Muscle of leg (tissue), 16 donors: ENCODE data around the gene MXRA5. TPM values are rescaled to one million over a fixed set of nuclear protein-coding genes. Genes with fewer than 3 reads are reported as not detected.

Experiments used
- DNase-seq: peaks from one replicate; pipeline ENCODE4 v3.0.0; 2013
- H3K27ac ChIP-seq: one replicate; pipeline ENCODE4 v1.5.1; 2013; ENCODE audit warnings: mild to moderate bottlenecking, low read length, control low read depth
- H3K27me3 ChIP-seq: one replicate; pipeline ENCODE4 v1.6.1; 2013; ENCODE audit warnings: low read length; ENCODE audit not compliant: control insufficient read depth, insufficient read depth
- H3K36me3 ChIP-seq: one replicate; pipeline ENCODE4 v1.6.1; 2013; ENCODE audit warnings: low read length; ENCODE audit not compliant: control insufficient read depth, insufficient read depth
- H3K4me1 ChIP-seq: one replicate; pipeline ENCODE4 v1.6.1; 2013; ENCODE audit warnings: low read length; ENCODE audit not compliant: control insufficient read depth, insufficient read depth
- H3K4me3 ChIP-seq: one replicate; pipeline ENCODE4 v1.5.1; 2013; ENCODE audit warnings: low read length, control low read depth
- H3K9me3 ChIP-seq: replicated peaks from 2 replicates; pipeline ENCODE4 v1.6.1; 2013; ENCODE audit warnings: low read depth, low read length; ENCODE audit not compliant: control insufficient read depth
- WGBS: methylation state at CpG from one replicate; pipeline ENCODE4 v1.1.5; 2013; ENCODE audit warnings: missing lambda C conversion rate; ENCODE audit not compliant: insufficient coverage; 5-methylcytosine and 5-hydroxymethylcytosine counted together
- long read RNA-seq, 11 donors: transcript quantifications; one replicate each; lab custom pipeline, GENCODE V29; 2026
- polyA plus RNA-seq, 8 donors: library from polyadenylated mRNA; unstranded; fragments of 120-200 nt; gene quantifications; one replicate each; pipeline versions ENCODE4 v1.2.1 to v1.2.3, GENCODE V29; 2013; ENCODE audit warnings: inconsistent platforms in 1 of 8, low replicate concordance in 1 of 8; ENCODE audit not compliant: insufficient read length in 8 of 8, insufficient read depth in 1 of 8
- total RNA-seq: library from RNA; stranded (reverse); fragments of 120-200 nt; gene quantifications from one replicate; pipeline ENCODE4 v1.2.4, GENCODE V29; 2013

Gene MXRA5, protein sequence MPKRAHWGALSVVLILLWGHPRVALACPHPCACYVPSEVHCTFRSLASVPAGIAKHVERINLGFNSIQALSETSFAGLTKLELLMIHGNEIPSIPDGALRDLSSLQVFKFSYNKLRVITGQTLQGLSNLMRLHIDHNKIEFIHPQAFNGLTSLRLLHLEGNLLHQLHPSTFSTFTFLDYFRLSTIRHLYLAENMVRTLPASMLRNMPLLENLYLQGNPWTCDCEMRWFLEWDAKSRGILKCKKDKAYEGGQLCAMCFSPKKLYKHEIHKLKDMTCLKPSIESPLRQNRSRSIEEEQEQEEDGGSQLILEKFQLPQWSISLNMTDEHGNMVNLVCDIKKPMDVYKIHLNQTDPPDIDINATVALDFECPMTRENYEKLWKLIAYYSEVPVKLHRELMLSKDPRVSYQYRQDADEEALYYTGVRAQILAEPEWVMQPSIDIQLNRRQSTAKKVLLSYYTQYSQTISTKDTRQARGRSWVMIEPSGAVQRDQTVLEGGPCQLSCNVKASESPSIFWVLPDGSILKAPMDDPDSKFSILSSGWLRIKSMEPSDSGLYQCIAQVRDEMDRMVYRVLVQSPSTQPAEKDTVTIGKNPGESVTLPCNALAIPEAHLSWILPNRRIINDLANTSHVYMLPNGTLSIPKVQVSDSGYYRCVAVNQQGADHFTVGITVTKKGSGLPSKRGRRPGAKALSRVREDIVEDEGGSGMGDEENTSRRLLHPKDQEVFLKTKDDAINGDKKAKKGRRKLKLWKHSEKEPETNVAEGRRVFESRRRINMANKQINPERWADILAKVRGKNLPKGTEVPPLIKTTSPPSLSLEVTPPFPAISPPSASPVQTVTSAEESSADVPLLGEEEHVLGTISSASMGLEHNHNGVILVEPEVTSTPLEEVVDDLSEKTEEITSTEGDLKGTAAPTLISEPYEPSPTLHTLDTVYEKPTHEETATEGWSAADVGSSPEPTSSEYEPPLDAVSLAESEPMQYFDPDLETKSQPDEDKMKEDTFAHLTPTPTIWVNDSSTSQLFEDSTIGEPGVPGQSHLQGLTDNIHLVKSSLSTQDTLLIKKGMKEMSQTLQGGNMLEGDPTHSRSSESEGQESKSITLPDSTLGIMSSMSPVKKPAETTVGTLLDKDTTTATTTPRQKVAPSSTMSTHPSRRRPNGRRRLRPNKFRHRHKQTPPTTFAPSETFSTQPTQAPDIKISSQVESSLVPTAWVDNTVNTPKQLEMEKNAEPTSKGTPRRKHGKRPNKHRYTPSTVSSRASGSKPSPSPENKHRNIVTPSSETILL (N-terminal part only)
- total RNA-seq (47.2 TPM), polyA plus RNA-seq (100 to 1,000 TPM in 2 of 8 donors, 10 to 100 TPM in 6; 39.3 to 124 (median 74.6) TPM)
- long read RNA-seq, donor 1, partial matches to known transcripts, result 10 of 10 reads
- long read RNA-seq, donor 1, other reads (novel, unspliced or antisense), result 0 of 10 reads
- long read RNA-seq, donor 2, result 0 reads
- long read RNA-seq, donor 3, partial matches to known transcripts, result 31 of 31 reads
- long read RNA-seq, donor 3, other reads (novel, unspliced or antisense), result 0 of 31 reads
- long read RNA-seq, donor 4, partial matches to known transcripts, result 27 of 27 reads
- long read RNA-seq, donor 4, other reads (novel, unspliced or antisense), result 0 of 27 reads
- long read RNA-seq, donor 5, partial matches to known transcripts, result 80 of 80 reads
- long read RNA-seq, donor 5, other reads (novel, unspliced or antisense), result 0 of 80 reads
- long read RNA-seq, donor 6, partial matches to known transcripts, result 6 of 6 reads
- long read RNA-seq, donor 6, other reads (novel, unspliced or antisense), result 0 of 6 reads
- long read RNA-seq, donor 7, partial matches to known transcripts, result 42 of 42 reads
- long read RNA-seq, donor 7, other reads (novel, unspliced or antisense), result 0 of 42 reads
- long read RNA-seq, donor 8, partial matches to known transcripts, result 22 of 22 reads
- long read RNA-seq, donor 8, other reads (novel, unspliced or antisense), result 0 of 22 reads
- long read RNA-seq, donor 9, partial matches to known transcripts, result 35 of 35 reads
- long read RNA-seq, donor 9, other reads (novel, unspliced or antisense), result 0 of 35 reads
- long read RNA-seq, donor 10, partial matches to known transcripts, result 37 of 37 reads
- long read RNA-seq, donor 10, other reads (novel, unspliced or antisense), result 0 of 37 reads
- long read RNA-seq, donor 11, partial matches to known transcripts, result 40 of 40 reads
- long read RNA-seq, donor 11, other reads (novel, unspliced or antisense), result 0 of 40 reads

DNA sequence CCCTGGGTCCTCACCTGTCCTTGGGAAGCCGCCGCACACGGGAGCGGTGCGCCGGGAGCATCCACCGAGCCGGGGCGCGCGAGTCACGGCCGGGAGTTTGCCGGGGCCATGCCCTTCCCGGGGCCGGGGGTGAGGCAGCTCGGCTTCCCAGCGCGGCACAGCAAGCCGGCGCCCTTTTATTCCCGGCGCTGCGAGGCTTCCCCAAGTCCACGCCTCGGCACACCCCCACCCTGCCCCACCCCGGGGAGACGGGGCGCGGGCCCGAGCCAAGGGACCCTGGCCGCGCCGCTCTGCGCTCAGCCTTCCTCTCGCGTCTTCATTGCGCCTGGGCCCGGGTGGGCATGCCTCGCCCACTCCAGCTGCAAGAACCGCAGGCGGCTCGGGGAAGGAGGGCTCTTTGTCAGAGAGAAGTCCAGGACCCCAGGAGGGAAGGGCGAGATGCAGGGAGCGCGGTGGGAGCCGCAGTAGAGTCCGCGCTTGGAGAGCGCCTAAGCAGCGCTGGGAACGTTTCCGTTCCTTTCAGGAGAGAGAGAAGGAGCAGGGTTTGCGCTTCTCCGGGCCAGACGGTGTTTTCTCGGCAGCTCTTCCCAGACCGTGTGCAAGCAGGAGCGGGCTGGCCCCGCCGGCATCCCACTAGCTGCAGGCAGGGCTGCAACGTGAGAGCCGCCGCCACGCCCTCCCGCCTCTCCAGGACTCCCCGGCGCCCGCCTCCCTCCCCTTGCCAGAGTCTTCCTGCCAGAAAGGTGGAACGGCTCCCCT lies at the start of gene MXRA5:
MXRA5 (minus strand) TSS at position 152 of the 759 bp plus-strand sequence. CDS start 2,819 bp downstream, outside the sequence.
- peaks cover 43% of the 10 kb centered on the region for H3K27me3 ChIP-seq
- peak within 1 kb of the TSS; percentile 92 for H3K27ac ChIP-seq
- H3K4me3 ChIP-seq, result peak within 1 kb of the TSS; percentile 69
- WGBS, result 2% methylated on average over 64 of the region's 70 CpGs
- H3K9me3 ChIP-seq, result peaks cover 7% of the 10 kb centered on the region
- no peaks in the 10 kb centered on the region for H3K36me3 ChIP-seq
- peaks cover 10% of the 10 kb centered on the region for H3K4me1 ChIP-seq
- peak; percentile 85 for DNase-seq

DNA sequence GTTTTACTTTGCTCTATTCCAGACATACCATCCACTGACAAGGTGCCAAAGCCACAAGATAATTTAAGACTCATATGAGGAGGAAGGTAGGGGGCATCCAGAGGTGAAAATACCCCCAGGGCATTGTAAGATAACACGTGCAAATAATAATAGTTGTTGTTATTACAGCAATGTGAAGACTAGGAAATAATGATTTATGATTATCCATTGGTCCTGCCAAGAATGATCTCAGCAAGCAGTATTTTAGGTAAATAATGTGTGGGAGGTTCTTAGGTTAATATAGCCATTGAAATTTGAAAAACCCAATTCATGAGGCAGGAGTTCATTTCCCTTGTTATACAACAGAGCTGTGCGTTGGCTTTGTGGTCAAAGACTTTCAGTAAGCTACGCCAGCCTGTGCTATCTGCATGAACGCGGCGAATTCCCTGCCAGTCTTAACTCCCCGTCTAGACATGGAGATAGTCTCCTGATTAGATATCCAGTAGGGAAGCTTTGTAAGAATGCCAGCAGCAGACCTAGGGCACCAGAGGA lies 47.2 kb upstream of the MXRA5 start:
- H3K9me3 ChIP-seq, result no peaks in the 10 kb centered on the region

DNA sequence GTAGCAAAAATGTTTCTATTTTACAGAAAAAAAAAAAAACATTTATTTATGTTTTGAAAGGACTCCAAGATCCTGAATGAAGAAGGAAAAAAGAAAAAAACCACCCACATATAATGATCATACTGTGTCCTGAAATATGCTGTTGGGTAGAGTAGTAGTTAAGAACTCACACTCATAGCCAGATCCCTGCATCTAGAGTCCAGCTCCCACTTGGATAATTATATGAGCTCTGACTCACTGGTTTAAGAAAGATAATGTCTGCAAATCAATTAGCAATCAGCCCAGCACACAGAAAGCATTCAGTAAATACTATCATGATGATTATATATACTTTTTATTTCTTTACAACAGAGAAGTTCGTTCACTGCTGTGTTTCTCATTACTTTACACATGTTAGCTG lies 46.7 kb upstream of the MXRA5 start:
- Histone ChIP-seq H3K27me3 (no peaks in the 10 kb centered on the region), H3K36me3 (no peaks in the 10 kb centered on the region), H3K4me1 (no peaks in the 10 kb centered on the region), H3K27ac (peak overlapping the region; percentile 18), H3K9me3 (no peaks in the 10 kb centered on the region), H3K4me3 (no peak overlapping the region)
- DNase-seq, result peak; percentile 92
- no CpG with 5 or more reads among the region's 1 CpG for WGBS

More for the DNA sequence above, 47.2 kb upstream of the MXRA5 start:
- H3K27ac ChIP-seq, result peak overlapping the region; percentile 18
- DNase-seq, result peak; percentile 93
- no peaks in the 10 kb centered on the region for H3K36me3 ChIP-seq
- no peaks in the 10 kb centered on the region for H3K27me3 ChIP-seq
- no peaks in the 10 kb centered on the region for H3K4me1 ChIP-seq
- no peak overlapping the region for H3K4me3 ChIP-seq
- WGBS, result 20% methylated on average over 1 of the region's 7 CpGs

DNA sequence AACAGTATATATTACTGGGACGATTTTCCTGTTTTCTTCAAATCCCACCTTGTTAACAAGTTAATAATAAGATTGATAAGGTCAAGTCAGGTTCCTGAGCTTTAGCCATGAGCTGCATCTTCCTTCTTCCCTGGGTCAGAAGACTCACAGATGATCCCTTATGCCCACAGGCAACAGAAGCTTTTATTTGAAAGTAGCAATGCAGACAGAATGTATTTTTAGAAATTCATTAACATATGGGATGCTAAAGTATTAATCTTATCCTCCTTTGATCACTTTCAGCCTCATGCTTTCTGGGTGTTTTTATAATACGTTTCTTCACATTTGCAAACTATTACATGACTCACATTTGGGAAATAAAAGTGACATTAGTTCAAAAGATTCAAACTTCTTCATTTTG lies 42.0 kb upstream of the MXRA5 start:
- Histone ChIP-seq H3K9me3 (no peaks in the 10 kb centered on the region), H3K27me3 (no peaks in the 10 kb centered on the region), H3K27ac (no peak overlapping the region), H3K4me1 (no peaks in the 10 kb centered on the region), H3K36me3 (no peaks in the 10 kb centered on the region), H3K4me3 (no peak overlapping the region)
- DNase-seq, result no peak
- no CpG with 5 or more reads among the region's 2 CpGs for WGBS

DNA sequence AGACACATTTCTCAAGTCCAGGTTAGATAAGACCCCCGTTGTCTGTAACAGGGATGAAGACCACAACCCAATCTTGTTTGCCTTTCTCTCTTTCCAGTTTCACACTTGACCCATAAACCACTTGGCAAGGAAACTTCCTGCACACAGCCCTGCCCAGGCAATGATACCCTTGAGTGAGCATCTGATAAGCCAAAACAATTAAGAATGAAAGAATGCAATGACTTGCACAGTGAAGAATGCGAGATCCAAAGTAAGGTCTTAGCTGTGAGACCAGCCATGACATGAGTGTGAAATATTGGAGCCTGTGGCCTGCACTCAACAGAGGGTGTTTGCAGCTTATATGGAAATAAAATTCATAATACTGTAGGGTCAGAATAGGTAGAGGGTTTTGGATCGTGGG lies 37.9 kb upstream of the MXRA5 start:
- DNase-seq, result no peak
- no peak overlapping the region for H3K4me3 ChIP-seq
- no peak overlapping the region for H3K27ac ChIP-seq
- H3K36me3 ChIP-seq, result no peaks in the 10 kb centered on the region
- H3K27me3 ChIP-seq, result no peaks in the 10 kb centered on the region
- 54% methylated on average over 2 of the region's 3 CpGs for WGBS
- H3K9me3 ChIP-seq, result no peaks in the 10 kb centered on the region
- H3K4me1 ChIP-seq, result no peaks in the 10 kb centered on the region

DNA sequence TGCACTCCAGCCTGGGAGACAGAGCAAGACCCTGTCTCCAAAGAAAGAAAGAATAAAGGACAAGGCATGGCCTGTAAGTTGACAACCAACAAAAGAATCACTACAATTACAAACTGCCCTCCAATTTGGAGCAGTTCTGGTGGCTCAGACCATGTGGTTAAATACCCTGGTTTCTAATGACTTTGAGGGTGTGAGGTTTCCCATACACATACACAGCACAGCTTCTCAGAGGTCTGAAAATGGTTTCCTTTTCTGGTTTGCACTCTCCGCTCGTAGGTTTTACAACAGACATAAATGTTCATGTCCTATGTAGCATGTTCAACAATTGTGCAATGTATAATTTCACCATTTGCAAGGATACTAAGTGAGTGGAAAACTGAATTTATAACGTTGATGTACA lies 34.2 kb upstream of the MXRA5 start:
- peaks cover 4% of the 10 kb centered on the region for H3K4me1 ChIP-seq
- no peaks in the 10 kb centered on the region for H3K36me3 ChIP-seq
- no peak for DNase-seq
- H3K27ac ChIP-seq, result no peak overlapping the region
- no CpG with 5 or more reads among the region's 3 CpGs for WGBS
- H3K27me3 ChIP-seq, result no peaks in the 10 kb centered on the region
- no peak overlapping the region for H3K4me3 ChIP-seq
- H3K9me3 ChIP-seq, result no peaks in the 10 kb centered on the region

DNA sequence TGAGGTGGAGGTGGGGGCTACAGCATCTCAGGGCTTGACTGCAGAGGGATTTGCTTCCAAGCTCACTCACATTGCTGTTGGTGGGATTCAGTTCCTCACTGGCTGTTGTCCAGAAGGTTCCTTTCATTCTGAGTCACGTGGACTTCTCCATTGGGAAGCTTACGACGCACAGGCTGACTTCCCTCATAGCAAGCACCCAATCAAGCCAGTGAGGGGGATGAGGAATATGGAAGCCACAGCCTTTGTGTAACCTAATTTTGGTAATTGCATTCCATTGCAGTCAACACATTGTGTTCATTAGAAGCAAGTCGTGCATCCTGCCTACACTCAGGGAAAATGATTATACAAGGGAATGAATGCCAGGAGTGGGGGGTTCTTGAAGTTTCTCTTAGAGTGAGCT lies 32.7 kb upstream of the MXRA5 start:
- peaks cover 6% of the 10 kb centered on the region for H3K4me1 ChIP-seq
- H3K27me3 ChIP-seq, result no peaks in the 10 kb centered on the region
- no peak overlapping the region for H3K4me3 ChIP-seq
- H3K27ac ChIP-seq, result no peak overlapping the region
- no peak for DNase-seq
- H3K9me3 ChIP-seq, result no peaks in the 10 kb centered on the region
- WGBS, result no CpG with 5 or more reads among the region's 4 CpGs
- no peaks in the 10 kb centered on the region for H3K36me3 ChIP-seq

DNA sequence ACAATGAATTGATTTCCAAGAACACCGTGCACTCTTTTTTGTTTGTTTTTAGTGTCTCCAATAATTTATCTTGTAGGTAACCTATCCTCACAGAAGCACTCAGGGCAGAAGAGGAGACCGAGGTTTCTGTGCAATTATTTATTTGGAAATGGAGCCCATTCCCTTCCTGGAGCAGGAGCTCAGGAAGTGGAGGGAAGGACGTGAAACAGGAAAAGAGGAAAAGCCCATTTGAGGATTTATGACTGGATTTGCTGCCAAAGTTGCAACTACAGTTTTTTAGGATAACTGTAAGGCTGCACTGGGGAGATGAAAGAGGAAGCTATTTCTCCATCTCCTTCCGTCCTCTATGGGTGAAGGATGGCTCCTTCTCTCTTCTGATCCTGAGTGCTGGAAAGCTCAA lies 31.7 kb upstream of the MXRA5 start:
- peaks cover 6% of the 10 kb centered on the region for H3K4me1 ChIP-seq
- H3K4me3 ChIP-seq, result no peak overlapping the region
- WGBS, result 0% methylated on average over 1 of the region's 4 CpGs
- H3K27me3 ChIP-seq, result no peaks in the 10 kb centered on the region
- no peaks in the 10 kb centered on the region for H3K36me3 ChIP-seq
- peak; percentile 78 for DNase-seq
- no peak overlapping the region for H3K27ac ChIP-seq
- no peaks in the 10 kb centered on the region for H3K9me3 ChIP-seq
